NCI-H1105 (cell line): Measurements from ENCODE around the gene ELMOD3.
"Not testable (repeated sequence)": the region's sequence is repeated elsewhere in the genome, so short reads cannot be mapped to it uniquely, and the experiment has no call there.

ENCODE experiments used
- DNase-seq: peaks from one replicate; lab custom pipeline; 2025; lab: John Stamatoyannopoulos, UW

ELMOD3 gene

GRCh38 chr2:85329181-85329651, 25.4 kb upstream of the ELMOD3 start:
- no peak for DNase-seq

DNA sequence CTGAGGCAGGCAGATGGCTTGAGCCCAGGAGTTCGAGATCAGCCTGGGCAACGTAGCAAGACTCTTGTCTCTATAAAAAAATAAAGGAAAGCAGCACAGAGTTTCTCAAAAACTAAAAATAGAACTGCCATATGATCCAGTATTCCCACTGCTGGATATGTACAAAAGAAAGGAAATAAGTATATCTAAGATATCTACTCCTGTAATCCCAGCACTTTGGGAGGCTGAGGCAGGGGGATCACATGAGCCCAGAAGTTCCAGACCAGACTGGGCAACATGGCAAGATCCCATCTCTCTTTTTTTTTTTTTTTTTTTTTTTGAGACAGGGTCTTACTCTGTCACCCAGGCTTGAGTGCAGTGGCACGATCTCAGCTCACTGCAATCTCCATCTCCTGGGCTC, 24.9 kb upstream of the ELMOD3 start:
- not testable (repeated sequence) for DNase-seq

DNA sequence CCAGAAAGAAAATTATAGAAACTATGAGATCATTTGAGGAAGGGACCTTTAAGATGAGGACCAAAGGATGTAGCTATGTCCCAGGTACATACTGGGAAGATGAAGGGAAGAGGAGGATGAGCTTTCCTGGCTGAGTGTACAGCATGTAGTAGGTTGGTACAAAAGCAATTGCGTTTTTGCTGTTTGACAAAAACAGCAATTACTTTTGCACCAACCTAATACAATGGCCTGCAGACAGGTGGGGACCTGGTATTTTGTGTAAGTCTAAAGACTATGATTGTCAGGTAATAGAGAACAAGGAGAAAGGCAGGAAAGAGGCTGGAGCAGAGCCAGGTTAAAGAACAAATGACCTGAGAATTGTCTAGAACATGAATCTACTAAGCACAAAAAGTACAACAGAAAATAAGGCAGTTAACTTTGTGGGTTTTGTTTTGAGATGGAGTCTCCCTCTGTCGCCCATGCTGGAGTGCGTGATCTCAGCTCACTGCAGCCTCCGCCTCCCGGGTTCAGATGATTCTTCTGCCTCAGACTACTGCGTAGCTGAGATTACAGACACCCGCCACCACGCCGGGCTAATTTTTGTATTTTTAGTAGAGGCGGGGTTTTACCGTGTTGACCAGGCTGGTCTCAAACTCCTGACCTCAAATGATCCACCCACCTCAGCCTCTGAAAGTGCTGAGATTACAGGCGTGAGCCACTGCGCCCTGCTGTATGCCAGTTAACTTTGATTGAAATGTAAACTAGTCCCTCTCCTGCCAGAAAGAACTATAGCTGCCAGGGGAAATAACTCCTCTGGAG, 23.5 kb upstream of the ELMOD3 start:
- no peak for DNase-seq

DNA sequence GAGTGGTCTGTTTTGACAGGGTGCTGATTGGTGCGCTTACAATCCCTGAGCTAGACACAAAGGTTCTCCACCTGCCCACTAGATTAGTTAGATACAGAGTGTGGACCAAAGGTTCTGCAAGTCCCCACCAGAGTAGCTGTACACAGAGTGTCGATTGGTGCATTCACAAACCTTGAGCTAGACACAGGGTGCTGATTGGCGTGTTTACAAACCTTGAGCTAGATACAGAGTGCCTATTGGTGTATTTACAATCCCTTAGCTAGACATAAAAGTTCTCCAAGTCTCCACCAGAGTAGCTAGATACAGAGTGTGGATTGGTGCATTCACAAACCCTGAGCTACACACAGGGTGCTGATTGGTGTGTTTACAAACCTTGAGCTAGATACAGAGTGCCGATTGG, 20.7 kb upstream of the ELMOD3 start:
- not testable (repeated sequence) for DNase-seq

GRCh38 chr2:85334928-85335327, 19.6 kb upstream of the ELMOD3 start:
- DNase-seq: no peak

DNA sequence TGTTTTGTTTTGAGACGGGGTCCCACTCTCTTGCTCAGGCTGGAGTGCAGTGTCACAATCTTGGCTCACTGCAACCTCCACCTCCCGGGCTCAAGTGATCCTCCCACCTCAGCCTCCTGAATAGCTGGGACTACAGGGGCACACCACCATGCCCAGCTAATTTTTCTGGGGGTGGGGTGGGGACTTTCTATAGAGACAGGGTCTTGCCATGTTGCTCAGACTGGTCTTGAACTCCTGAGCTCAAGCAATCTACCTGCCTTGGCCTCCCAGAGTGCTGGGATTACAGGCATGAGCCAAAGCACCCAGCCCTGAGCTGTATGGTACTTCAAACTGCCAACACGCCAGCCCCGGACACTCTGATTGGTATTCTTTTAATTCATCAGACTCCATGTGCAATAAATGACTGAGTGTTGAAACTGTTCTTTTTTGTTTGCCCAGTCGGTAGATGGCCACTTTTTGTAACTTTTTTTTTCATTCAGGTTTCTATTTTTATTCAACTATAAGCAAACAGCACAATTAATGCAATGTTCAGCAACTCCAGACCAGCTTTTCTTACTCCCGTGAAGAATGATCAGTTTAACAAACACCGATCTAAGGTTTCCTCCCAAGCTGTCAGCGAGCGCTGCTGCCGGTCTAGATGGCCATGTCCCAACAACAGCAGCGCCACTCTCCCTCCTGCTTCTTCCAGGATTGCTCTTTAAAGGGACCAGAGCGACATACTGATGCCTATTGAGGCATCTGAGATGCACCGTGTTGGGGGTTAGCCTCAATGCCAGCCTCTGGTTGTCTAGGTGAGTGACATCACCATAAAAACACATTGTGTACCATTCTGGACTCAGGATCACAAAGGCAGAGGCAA, 14.3 kb upstream of the ELMOD3 start:
- DNase-seq: no peak

GRCh38 chr2:85341269-85342029, 13.1 kb upstream of the ELMOD3 start:
- DNase-seq: no peak

- DNase-seq: no peak
These were observed 12.4 kb upstream of the ELMOD3 start for GRCh38 chr2:85342156-85342555.

GRCh38 chr2:85343207-85343895, 11.2 kb upstream of the ELMOD3 start:
- not testable (repeated sequence) for DNase-seq

DNA sequence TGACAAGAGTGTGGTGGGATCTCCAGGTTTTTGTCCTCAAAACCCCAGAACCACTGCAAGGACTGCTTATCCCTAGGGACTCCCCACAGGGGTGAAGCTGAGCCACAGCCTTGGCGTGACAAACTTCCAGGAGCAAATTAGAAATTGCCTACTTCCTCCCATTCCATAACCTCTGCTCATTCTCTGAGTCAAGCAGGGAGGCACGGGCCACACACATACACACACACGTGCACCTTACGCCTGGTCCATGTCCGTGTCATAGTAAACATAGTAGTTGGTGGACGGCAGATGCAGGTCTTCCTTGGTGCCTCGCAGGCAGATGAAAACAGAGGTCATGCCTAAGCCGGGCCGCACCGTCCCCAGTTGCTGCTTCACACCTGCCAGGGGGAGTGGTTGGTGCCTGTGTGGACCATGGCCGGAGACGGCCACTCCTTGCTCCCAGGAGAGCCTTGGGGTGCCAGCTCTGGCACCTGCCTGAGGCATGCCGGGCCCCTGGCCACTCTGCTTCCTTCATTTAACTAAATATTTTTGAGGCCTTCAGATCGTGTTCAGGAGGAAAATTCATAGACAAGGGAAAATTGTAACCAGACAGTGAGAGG, 10.1 kb upstream of the ELMOD3 start:
- no peak for DNase-seq

GRCh38 chr2:85347599-85347998, 7.0 kb upstream of the ELMOD3 start:
- no peak for DNase-seq

- no peak for DNase-seq
These were observed 688 bp upstream of the ELMOD3 start for GRCh38 chr2:85353876-85354285.

- no peak for DNase-seq
These were observed 473 bp downstream of the ELMOD3 start for GRCh38 chr2:85355073-85355410.

GRCh38 chr2:85355521-85355920, 952 bp downstream of the ELMOD3 start:
- DNase-seq: no peak

DNA sequence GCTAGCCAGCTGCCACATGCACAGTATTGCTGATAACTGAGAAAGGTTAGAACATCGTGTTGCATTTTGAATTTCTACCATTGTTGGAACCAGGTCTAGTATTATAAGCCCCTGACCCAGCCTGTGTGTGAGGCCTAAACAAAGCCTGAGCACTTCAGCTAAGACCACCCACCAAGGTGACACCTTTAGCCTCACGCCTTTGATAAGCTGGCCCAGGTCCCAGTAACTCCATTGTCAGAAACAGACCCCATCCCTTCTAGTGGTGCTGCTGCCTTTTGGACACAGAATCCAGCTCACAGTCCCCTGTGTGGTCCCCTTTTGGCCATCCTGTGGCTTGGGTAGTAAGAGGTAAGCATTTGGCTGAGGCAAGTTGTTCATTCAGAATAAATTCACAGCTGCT, 1.6 kb downstream of the ELMOD3 start:
- DNase-seq: no peak

GRCh38 chr2:85357736-85358135, 3.2 kb downstream of the ELMOD3 start:
- no peak for DNase-seq

GRCh38 chr2:85362653-85363387, 8.3 kb downstream of the ELMOD3 start:
- not testable (repeated sequence) for DNase-seq

GRCh38 chr2:85367180-85367579, 12.6 kb downstream of the ELMOD3 start:
- DNase-seq: no peak

DNA sequence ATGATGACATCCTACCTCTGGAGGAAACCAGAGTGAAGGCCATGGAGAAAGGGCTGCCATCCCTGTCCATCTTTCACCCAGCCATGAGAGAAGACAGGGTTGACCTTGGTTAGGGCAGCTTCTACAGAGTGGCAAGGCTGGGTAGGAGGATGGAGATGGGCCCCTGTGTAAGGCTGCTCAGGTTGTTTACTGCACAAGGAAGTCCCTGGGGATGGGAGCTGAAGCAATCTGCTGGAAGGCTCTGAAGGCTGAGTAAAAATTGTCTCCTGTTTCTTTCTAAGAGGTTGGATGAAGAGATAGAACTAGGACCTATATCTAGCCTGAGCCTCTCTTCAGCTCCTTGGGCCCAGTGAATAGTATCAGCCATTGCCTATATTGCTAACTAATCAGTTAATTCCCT, 14.4 kb downstream of the ELMOD3 start:
- DNase-seq: no peak

DNA sequence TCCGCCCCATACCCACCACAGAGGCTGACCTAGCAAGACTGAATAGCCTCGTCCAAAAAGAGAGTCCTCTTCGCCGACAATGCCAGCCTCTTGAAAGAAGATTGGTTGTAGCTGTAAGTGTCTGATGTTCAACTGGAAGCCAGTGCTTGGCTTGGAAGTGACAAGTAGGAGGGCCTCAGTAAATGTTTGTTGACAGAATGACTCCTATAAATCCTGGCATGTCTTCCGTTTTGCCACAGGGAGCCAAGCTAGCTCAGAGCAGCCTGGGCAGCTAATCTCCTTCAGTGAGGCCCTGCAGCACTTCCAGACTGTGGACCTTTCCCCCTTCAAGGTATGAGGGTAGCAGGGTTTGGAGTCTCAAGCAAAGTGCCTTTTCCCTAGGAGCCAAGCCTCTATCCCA, 14.9 kb downstream of the ELMOD3 start:
- no peak for DNase-seq

DNA sequence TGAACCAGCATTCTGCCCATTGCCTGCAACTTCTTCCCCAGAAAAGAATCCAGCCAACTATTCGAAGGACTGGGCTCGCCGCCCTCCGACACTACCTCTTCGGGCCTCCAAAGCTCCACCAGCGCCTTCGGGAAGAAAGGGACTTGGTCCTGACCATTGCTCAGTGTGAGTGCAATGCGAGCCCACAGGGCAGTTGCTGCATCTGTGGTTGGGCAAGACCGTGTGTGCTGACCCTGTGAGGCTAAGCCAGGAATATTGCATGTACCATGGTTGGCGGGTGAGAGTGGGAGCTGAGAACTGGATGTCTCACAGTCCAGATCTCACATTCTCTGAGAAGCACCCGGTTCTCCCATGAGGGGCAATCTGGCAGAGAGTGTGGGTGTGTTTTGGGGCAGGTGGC, 16.5 kb downstream of the ELMOD3 start:
- DNase-seq: no peak
